ENCODE measurements around the gene LOC128125822.

The LOC128125822 gene

GRCh38 chr6:63558278-63558677 is 14.0 kb upstream of the LOC128125822 start:
- DNase-seq: no peak

- peak; percentile 47 for DNase-seq
Measured at GRCh38 chr6:63560801-63561287, 11.4 kb upstream of the LOC128125822 start.

GRCh38 chr6:63561288-63561687 is 11.0 kb upstream of the LOC128125822 start:
- DNase-seq: no peak

- peak; percentile 17 for DNase-seq
Measured at GRCh38 chr6:63563235-63563634, 9.0 kb upstream of the LOC128125822 start.

- DNase-seq: no peak
Measured at GRCh38 chr6:63565058-63565726, 7.1 kb upstream of the LOC128125822 start.

GRCh38 chr6:63565727-63566596 is 6.3 kb upstream of the LOC128125822 start:
- peak; percentile 19 for DNase-seq

GRCh38 chr6:63567966-63568365 is 4.3 kb upstream of the LOC128125822 start:
- no peak for DNase-seq

GRCh38 chr6:63571361-63572043 is 778 bp upstream of the LOC128125822 start:
- DNase-seq: peak; percentile 75

- no peak for DNase-seq
Measured at GRCh38 chr6:63572747-63573075, 431 bp downstream of the LOC128125822 start.

GRCh38 chr6:63573076-63573898 is 1.0 kb downstream of the LOC128125822 start:
- DNase-seq: peak; percentile 79

- DNase-seq: peak; percentile 51
Measured at GRCh38 chr6:63573899-63574553, 1.7 kb downstream of the LOC128125822 start.

GRCh38 chr6:63574554-63574900 is 2.2 kb downstream of the LOC128125822 start:
- no peak for DNase-seq

GRCh38 chr6:63576147-63576772 is 4.0 kb downstream of the LOC128125822 start:
- no peak for DNase-seq

GRCh38 chr6:63576985-63577712 is 4.9 kb downstream of the LOC128125822 start:
- no peak for DNase-seq

GRCh38 chr6:63578757-63579156 is 6.5 kb downstream of the LOC128125822 start:
- DNase-seq: no peak

- no peak for DNase-seq
Measured at GRCh38 chr6:63579937-63580703, 7.8 kb downstream of the LOC128125822 start.

GRCh38 chr6:63580704-63580961 is 8.4 kb downstream of the LOC128125822 start:
- DNase-seq: no peak

- DNase-seq: no peak
Measured at GRCh38 chr6:63581355-63582013, 9.2 kb downstream of the LOC128125822 start.

- DNase-seq: no peak
Measured at GRCh38 chr6:63582579-63583231, 10.4 kb downstream of the LOC128125822 start.

Data from NCI-H226 (cell line).